Spleen (tissue), 11 donors: ENCODE results near the gene ABCA1. TPM values are rescaled to one million over a fixed set of nuclear protein-coding genes. Genes with fewer than 3 reads are reported as not detected.

Source experiments
- DNase-seq: peaks from one replicate; pipeline ENCODE4 v3.0.0-alpha.2; 2020
- H3K27ac ChIP-seq, 8 donors: fragments of 200-600 bp; sonication (generic) in 7 of 8; 1 replicate in 4 of 8; 2 replicates in 4 of 8; pipeline versions ENCODE4 v1.5.0 to v1.8.0; 2016 to 2021; ENCODE audit warnings: inconsistent platforms in 4 of 8, mild to moderate bottlenecking in 4 of 8, moderate library complexity in 1 of 8
- H3K27me3 ChIP-seq, 7 donors: fragments of 200-600 bp; sonication (generic) in 6 of 7; replicated peaks in 1 of 7; 1 replicate in 4 of 7; 2 replicates in 3 of 7; pipeline versions ENCODE4 v1.5.0 to v1.8.0; 2016 to 2021; ENCODE audit warnings: inconsistent platforms in 3 of 7, mild to moderate bottlenecking in 1 of 7
- H3K36me3 ChIP-seq, 6 donors: fragments of 200-600 bp; sonication (generic) in 5 of 6; 1 replicate in 4 of 6; 2 replicates in 2 of 6; pipeline versions ENCODE4 v1.5.0 to v1.8.0; 2016 to 2021; ENCODE audit warnings: inconsistent platforms in 2 of 6
- H3K4me1 ChIP-seq, 6 donors: fragments of 200-600 bp; sonication (generic) in 5 of 6; 1 replicate in 3 of 6; 2 replicates in 3 of 6; pipeline versions ENCODE4 v1.5.0 to v1.8.0; 2016 to 2021; ENCODE audit warnings: inconsistent platforms in 3 of 6
- H3K4me3 ChIP-seq, 8 donors: fragments of 200-600 bp; sonication (generic) in 7 of 8; 1 replicate in 4 of 8; 2 replicates in 4 of 8; pipeline versions ENCODE4 v1.5.0 to v1.8.0; 2016 to 2021; ENCODE audit warnings: inconsistent platforms in 4 of 8, mild to moderate bottlenecking in 4 of 8, moderate library complexity in 2 of 8
- H3K9me3 ChIP-seq, 8 donors: fragments of 200-600 bp; sonication (generic) in 7 of 8; 1 replicate in 4 of 8; 2 replicates in 4 of 8; pipeline versions ENCODE4 v1.5.0 to v1.8.0; 2016 to 2021; ENCODE audit warnings: inconsistent platforms in 4 of 8
- POLR2A ChIP-seq, 3 donors: fragments of 450-650 bp; IDR thresholded peaks; one replicate each; pipeline ENCODE4 v1.5.1; 2017; ENCODE audit warnings: antibody characterized with exemption in 3 of 3, mild to moderate bottlenecking in 1 of 3
- POLR2AphosphoS5 ChIP-seq, 3 donors: sonication (generic); formaldehyde crosslinking; IDR thresholded peaks; one replicate each; pipeline ENCODE4 v1.5.1; 2017; ENCODE audit warnings: antibody characterized with exemption in 3 of 3
- WGBS, 5 donors: extraction: QIAGEN DNeasy Blood & Tissue Kit in 3 of 5; methylation state at CpG; one replicate each; pipeline versions ENCODE4 v1.1.5 to v1.1.7; 2013 to 2018; 5-methylcytosine and 5-hydroxymethylcytosine counted together
- intact Hi-C: fragments of 100-400 bp; cut with DNase I; formaldehyde crosslinking; loops from one replicate; pipeline ENCODE4 v1.15.0; 2023; ENCODE audit warnings: low total_unique reads
- polyA plus RNA-seq, 3 donors: library from polyadenylated mRNA; stranded (reverse); fragments of 200-250 nt; gene quantifications; one replicate each; pipeline ENCODE4 v1.2.1, GENCODE V29; 2013
- total RNA-seq, 7 donors: library from RNA; depleted of rRNA in 3 of 7; stranded (reverse); fragments of >200 nt in 3 of 7; fragmentation: NEBNext Ultra II Directional in 4 of 7; extraction: Animal tissue kit (Norgen Biotek cat#: 25700) in 4 of 7; gene quantifications; one replicate each; pipeline versions ENCODE4 v1.1.0 to v1.2.1, GENCODE V29; 2016 to 2021
- TF ChIP-seq, protein P1 (sequence below), 11 experiments: fragments of 200-600 bp in 7 of 11; fragments of 450-650 bp in 4 of 11; sonication (generic) in 4 of 11; IDR thresholded peaks in 8 of 11; conservative IDR thresholded peaks in 3 of 11; 1 replicate in 7 of 11; 2 replicates in 4 of 11; pipeline versions ENCODE4 v1.4.0 to v1.8.0; 2016 to 2021; ENCODE audit warnings: antibody characterized with exemption in 11 of 11, inconsistent platforms in 4 of 11, mild to moderate bottlenecking in 1 of 11
- donor health status: healthy with polysubstance abuse.
- donor health status: DM: no; HTN: no; CAD: no; lungs with moderate emphysema.
- donor health status: DM: no; HTN: no; CAD: no.
- donor health status: Bipolar disorder and iron deficiency.
- donor health status: healthy.
- donor health status: DM: no; HTN: no; CAD: no.
- donor health status: DM: yes; HTN: yes; CAD: no.

ABCA1 gene
- total and polyA plus RNA-seq, 10 donors: 4.5 to 78.4 (median 60.2) TPM

DNA sequence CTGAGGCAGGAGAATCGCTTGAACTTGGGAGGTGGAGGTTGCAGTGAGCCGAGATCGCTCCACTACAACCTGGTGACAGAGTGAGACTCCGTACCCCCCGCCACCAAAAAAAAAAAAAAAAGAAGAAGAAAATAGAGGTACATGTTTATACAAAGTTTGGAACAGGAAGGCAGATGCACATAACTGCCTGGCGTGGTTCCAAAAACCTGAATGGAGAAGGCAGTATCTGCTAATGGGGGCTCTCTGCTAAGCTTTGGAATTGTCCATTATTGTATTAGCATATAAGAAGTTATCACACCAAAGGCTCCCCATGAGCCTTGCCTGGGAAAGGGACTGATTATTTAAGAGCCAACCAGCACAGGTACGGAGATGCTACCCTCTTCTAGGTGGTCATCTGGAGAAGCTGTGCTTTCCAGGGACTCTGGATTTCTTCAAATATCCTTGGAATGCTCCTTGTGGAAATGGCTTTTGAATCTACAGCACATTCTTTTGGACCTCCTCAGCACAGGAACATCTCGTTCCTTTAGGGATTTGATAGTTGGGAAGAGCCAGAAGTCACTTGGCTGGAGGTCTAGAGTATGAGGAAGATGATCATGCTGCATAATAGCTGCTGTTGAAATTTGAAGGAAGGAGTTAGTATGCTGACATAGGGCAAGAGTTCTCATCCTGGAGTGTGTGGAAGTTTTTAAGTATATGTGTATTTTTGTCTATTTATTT lies 42.5 kb upstream of the ABCA1 start:
- no peak for TF ChIP-seq POLR2A (IDR thresholded peaks at IDR 0.05)
- TF ChIP-seq, protein P1, sequence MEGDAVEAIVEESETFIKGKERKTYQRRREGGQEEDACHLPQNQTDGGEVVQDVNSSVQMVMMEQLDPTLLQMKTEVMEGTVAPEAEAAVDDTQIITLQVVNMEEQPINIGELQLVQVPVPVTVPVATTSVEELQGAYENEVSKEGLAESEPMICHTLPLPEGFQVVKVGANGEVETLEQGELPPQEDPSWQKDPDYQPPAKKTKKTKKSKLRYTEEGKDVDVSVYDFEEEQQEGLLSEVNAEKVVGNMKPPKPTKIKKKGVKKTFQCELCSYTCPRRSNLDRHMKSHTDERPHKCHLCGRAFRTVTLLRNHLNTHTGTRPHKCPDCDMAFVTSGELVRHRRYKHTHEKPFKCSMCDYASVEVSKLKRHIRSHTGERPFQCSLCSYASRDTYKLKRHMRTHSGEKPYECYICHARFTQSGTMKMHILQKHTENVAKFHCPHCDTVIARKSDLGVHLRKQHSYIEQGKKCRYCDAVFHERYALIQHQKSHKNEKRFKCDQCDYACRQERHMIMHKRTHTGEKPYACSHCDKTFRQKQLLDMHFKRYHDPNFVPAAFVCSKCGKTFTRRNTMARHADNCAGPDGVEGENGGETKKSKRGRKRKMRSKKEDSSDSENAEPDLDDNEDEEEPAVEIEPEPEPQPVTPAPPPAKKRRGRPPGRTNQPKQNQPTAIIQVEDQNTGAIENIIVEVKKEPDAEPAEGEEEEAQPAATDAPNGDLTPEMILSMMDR (IDR thresholded peaks at IDR 0.05 in 8 of 11, conservative IDR thresholded peaks at IDR 0.05 in 3 of 11): no peak
- TF ChIP-seq POLR2AphosphoS5 (IDR thresholded peaks at IDR 0.05): peak in 1 of 3 donors; percentile 34

GRCh38 chr9:104969116-104969515 lies 41.2 kb upstream of the ABCA1 start:
- Histone ChIP-seq H3K27ac (peak overlapping the region in 5 of 8 donors; percentile 85 to 93 (median 88)), H3K27me3 (no peaks in the 10 kb centered on the region), H3K9me3 (no peaks in the 10 kb centered on the region), H3K4me3 (peak overlapping the region in 1 of 8 donors; percentile 87), H3K36me3 (no peaks in the 10 kb centered on the region), H3K4me1 (peaks cover 0 to 39% (median 15%) of the 10 kb centered on the region in 6 donors)
- no peak for DNase-seq
- TF ChIP-seq, protein P1 (IDR thresholded peaks at IDR 0.05 in 8 of 11, conservative IDR thresholded peaks at IDR 0.05 in 3 of 11): no peak
- TF ChIP-seq POLR2AphosphoS5 (IDR thresholded peaks at IDR 0.05) (no peak), POLR2A (IDR thresholded peaks at IDR 0.05) (no peak)
- intact Hi-C loops: no loop called here
- 70 to 86% (median 74%) methylated on average over 4 of the region's 4 CpGs for WGBS, 5 donors

More for the DNA sequence above, 42.5 kb upstream of the ABCA1 start:
- intact Hi-C loops: no loop called here
- DNase-seq: no peak
- Histone ChIP-seq H3K9me3 (no peaks in the 10 kb centered on the region), H3K27ac (no peak overlapping the region), H3K36me3 (no peaks in the 10 kb centered on the region), H3K27me3 (no peaks in the 10 kb centered on the region), H3K4me1 (peaks cover 0 to 41% (median 15%) of the 10 kb centered on the region in 6 donors), H3K4me3 (no peak overlapping the region)
- WGBS, 5 donors: 69 to 79% (median 74%) methylated on average over 8 of the region's 8 CpGs

DNA sequence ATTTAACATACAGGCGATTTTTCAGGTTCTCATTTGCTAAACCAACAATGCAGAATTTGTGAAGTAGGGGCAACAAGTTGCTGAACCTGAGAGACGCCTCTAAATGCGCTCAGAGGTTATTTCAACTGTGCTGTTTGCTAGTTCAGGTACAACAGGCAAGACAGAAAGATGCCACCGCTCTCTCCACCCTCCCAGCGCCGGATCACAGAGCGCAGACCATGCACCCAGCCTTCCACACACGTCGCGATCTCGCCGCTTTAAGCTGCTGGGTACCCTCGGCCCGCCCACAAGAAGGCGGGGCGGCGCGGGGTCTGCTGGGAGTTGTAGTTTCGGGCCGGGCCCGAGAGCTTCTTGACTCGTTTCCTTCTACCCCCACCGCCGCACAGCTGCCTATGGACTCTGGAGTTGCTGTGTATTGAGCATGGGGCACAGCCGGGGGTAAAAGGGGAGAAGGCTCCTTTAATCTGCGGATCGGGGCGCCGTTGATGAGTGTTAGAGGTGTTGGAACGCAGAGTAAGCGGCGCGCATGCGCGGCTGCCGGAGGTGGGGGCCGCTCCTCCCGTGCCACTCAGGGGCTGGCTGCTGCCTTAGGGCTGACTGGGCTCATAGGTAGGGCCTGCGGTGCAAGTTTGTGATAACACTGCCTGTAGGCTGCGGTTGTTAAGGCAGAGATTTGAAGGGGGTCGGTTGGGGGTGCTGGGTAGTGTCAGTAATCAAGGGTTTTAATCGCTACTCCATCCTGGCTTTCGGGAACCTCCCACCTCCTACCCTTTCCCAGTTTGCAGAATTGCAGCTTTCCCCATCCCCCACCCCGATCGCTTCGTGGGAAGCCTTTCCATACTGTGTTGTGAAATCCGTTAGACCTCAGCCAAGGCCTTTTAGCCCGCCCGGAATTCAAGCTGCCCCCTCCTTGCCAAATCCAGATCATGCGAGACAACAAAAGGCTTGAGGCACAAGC lies 40.3 kb upstream of the ABCA1 start:
- H3K27ac ChIP-seq: peak overlapping the region; percentile 72 to 93 (median 86)
- peak overlapping the region; percentile 56 to 87 (median 64) for H3K4me3 ChIP-seq
- H3K36me3 ChIP-seq: no peaks in the 10 kb centered on the region
- no peaks in the 10 kb centered on the region for H3K9me3 ChIP-seq
- intact Hi-C loops: no loop called here
- TF ChIP-seq, protein P1 (IDR thresholded peaks at IDR 0.05 in 8 of 11, conservative IDR thresholded peaks at IDR 0.05 in 3 of 11): peak in 1 of 11 experiments; percentile 11
- TF ChIP-seq POLR2AphosphoS5 (IDR thresholded peaks at IDR 0.05): peak; percentile 60 to 86 (median 79)
- peak in 1 of 3 donors; percentile 30 for TF ChIP-seq POLR2A (IDR thresholded peaks at IDR 0.05)
- peak; percentile 97 for DNase-seq
- no peaks in the 10 kb centered on the region for H3K27me3 ChIP-seq
- WGBS, 5 donors: 6 to 10% (median 7%) methylated on average over 43 to 50 of the region's 50 CpGs
- H3K4me1 ChIP-seq: peaks cover 0 to 34% (median 15%) of the 10 kb centered on the region in 6 donors
